Fibroblast of skin of left quadriceps (primary cell): ENCODE results near the gene TNFRSF18.

Experiments
- DNase-seq, 2 experiments: peaks; one replicate each; pipeline ENCODE4 v3.0.0-alpha.2; 2013; ENCODE audit warnings: low read depth in 2 of 2

Gene TNFRSF18

DNA sequence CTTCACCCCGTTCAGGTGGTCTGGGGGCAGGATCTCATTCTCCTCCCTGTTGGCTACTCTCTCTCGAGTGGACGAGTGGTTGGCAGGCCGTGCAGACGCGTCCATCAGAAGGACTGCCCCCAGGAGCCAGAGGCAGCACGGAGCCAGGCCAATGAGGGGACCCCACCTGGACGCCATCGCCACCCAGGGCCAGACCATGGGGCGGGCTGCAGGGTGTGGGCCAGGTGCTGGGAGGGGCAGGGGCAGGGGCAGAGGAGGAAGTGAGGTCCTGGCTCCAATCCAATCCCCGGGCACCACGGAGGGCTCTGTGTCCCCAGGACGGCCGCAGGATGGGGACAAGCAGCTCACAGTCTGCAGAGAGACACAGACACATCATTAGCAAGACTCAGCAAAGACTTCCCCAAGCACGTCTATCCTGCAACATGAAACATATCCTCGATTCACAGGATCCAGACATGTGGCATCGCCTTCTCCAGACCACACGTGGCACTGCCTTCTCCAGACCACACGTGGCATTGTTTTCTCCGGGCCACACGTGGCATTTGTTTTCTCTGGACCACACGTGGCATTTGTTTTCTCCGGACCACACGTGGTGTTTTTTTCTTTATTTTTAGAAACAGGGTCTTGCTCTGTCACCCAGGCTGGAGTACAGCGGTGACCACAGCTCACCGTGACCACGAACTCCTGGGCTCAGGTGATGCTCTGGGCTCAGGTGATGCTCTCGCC is 22.4 kb upstream of the TNFRSF18 start:
- DNase-seq, result no peak

DNA sequence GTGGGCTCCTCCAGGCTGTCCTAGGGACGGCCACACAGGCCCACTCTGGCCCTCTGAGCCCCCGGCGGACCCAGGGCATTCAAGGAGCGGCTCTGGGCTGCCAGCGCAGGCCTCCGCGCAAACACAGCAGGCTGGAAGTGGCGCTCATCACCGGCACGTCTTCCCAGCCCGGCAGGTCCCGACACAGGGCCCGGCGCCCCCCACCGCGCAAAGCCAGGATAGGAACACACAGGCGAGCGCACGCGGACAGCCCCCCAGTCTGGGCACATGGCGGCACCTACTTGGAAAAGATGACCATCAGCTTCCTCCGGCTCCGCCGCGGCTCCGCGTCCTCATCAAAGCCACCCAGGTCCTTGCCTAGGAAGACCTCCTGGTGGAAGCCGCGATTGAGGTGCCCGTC is 21.8 kb upstream of the TNFRSF18 start:
- DNase-seq, result no peak

DNA sequence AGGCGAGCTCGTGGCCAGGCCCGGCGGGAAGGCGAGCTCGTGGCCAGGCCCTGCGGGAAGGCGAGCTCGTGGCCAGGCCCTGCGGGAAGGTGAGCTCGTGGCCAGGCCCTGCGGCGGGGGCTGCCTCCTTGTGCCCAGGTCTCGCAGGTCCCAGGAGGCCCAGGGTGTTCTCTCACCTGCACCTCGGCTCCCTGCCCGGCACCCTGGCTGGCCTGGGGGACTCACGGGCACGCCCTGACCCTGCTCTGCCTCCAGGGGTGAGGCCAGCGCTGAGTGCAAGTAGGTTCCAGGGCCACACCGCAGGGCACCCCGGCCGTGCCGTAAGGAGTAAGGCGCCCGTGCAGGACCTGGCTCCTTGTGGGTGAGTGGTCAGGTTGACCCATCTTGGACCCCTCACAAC is 21.0 kb upstream of the TNFRSF18 start:
- DNase-seq, result no peak

DNA sequence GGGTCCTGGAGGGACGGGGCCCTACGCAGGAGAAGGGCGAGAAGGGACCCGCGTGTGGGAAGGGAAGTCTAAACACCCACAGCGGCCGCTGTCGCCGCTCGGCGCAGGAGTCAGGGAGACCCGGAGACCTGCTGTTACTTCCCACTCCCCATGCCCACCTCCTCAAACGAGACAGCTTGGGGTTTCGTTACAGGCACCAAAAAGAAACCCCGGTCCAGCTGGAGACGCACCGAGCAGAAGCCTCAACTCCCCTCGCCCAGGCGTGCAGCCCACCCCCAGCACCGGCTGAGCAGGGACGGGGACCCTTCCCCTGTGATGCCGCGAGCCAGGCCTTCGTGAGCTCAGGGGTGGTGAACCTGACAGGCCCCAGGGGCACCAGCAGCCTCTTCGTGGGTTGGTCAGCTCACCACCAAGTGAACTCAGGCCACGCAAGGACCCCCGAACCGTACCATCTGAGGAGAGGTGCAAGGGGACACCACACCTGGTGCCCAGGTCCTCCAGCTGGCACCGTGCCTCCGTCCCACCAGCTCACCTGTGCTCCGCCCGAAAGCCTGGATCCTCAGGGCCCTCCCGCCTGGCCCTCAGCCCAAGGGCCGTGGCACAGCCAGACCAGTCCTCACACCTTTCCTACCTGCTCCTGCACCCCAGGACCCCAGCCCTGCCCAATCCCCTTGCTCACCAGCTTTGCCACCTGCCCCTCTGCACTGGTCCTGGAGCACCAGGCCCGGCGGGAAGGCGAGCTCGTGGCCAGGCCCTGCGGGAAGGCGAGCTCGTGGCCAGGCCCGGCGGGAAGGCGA is 20.4 kb upstream of the TNFRSF18 start:
- no peak for DNase-seq

DNA sequence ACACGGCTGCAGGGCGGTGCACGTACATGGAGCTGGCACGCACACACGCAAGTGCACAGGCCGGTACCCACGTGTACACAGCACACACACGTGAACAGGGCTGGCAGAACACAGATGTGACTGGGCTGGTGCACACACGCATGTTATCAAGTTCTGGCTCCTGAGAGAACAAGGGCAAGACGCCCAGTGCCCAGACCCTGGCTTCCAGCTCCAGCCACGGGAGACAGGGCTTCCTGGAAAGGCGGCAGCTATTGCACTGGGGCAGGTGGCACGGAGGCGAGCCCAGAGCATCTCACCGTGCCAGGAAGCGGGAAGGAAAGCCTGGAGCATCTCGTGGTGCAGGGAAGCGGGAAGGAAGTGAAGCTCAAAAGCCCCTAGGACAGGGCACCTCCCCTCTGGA is 19.5 kb upstream of the TNFRSF18 start:
- no peak for DNase-seq

DNA sequence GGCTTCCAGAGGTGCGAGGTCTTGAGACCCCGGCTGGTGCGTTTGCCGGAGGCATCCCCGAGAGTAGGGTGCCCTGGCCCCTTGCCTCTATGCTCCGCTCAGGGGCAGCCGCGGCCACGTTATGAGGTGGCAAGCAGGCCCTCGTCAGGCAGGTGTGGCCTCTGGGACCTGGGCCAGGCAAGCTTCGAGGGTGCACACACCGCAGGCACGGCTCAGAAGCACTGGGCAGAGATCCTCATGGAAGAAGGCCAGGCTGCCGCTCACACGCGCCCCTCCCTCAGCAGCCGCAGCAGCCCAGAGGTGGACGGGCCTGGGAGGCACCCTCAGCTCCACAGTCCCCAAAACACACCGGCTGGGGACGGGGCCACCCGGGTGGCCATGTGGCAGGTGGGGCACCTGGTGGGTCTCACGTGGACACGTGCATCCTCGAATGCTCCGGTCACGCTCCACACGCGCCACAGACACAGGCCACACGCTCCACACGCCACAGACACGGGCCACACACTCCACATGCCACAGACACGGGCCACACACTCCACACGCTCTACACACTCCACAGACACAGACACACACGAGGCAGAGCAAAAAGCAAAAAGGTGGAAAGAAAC is 18.9 kb upstream of the TNFRSF18 start:
- no peak for DNase-seq

DNA sequence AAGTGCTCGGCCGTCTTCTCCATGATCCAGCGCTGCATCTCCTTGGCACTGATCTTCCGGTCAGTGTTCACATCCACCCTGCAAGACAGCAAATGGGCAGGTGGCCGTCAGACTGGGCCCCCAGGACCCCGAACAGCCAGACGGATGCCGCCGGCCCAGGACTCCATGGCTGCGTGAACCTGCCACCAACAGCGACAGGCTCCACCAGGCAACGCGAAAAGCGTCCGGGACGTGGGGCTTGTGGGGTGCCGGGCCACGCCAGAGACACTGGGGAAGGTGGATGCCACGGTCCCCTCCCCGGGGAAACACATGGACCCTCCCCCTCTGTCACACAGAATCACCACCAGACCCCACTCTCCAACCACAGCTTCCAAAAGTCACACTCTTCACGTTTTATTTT is 17.5 kb upstream of the TNFRSF18 start:
- DNase-seq, result no peak

DNA sequence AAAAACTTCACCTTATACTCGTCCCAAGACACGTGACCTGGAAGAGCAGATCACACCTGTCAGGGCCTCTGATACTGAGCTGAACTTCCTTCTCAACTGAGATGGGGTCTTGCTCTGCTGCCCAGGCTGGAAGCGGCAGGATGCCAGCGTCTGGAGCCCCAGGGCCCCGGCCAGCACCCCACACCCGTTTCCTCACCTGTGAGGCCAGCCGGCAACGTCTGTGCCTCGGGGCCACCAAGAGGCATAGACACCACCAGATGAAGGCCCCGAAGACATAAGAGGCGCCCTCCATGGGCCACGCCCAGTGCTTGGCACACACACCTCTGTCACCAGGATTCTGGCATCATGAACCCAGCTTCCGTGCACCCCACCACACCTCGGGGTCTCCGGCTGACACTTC is 16.9 kb upstream of the TNFRSF18 start:
- no peak for DNase-seq

DNA sequence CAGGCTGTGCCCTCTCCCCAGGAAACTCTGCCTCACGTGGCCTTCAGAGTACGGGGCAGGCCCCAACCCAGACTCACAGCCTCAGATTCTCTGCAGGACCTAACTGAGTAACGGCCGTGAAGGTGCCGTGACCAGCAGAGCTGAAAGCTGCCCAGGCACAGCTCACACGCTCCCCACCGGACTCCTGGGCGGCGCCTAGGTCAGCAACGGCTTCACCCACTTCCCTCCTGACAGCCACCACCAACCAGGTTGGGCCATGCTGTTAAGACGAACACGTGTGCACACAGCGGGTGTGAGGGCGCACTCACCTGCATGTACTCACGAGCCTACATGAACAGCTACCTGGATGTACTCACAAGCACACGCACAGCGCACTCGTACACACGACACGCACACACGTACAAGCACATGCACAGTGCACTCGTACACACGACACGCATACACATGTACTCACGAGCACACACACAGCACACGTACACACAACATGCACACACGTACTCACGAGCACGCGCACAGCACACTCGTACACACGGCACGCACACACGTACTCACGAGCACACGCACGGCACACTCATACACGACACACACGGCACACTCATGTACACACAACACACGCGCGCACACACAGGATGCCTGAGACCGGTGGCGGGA is 16.3 kb upstream of the TNFRSF18 start:
- DNase-seq, result no peak

DNA sequence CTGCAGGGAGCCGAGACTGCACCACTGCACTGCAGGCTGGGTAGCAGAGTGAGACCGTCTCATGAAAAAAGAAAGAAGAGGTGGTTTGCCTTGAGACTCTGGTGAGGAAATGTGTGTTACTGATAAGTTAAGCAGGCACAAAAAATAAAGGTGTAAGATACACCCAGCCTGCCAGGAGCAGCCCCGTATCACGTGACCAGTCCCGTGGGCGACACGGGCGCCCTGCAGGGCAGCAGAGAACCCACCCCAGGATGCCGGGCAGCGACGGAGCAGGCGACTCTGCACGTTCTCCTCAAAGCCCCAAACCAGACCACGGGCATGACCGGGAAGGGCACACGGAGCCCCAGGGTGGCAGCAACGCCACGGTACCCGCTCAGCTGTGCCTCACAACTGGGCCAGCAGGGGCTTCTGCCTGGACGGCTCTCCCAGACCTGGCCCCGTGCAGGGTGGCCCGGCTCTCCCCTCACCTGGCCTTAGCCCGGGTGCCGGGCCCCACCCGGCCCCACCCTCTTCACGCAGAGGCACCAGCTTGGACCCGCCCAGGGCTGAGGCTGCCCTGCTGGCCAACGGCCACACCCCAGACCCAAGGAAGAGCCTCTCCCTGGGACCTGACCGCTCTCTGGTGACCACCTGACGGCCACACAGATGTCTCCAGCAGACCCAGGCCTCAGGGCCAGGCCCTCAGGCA is 15.6 kb upstream of the TNFRSF18 start:
- DNase-seq, result no peak

DNA sequence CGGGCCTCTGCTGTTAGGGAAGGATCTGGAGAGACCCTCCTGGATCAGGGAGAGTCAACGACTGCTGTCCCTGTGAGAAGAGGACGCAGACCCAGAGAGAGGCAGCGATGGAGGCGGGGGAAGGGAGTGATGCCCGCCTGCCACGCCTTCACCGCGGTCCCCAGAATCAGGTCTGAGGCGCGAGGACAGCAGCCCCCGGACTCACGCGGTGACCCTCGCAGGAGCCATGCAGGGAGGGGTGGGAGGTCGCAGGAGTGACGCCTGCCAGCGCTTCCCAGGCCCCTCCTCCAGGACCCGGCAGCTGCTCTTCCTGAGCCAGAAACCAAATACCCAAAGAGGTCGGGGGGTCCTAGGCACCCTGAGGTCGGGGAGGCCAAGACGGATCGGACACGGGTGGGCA is 13.8 kb upstream of the TNFRSF18 start:
- no peak for DNase-seq

DNA sequence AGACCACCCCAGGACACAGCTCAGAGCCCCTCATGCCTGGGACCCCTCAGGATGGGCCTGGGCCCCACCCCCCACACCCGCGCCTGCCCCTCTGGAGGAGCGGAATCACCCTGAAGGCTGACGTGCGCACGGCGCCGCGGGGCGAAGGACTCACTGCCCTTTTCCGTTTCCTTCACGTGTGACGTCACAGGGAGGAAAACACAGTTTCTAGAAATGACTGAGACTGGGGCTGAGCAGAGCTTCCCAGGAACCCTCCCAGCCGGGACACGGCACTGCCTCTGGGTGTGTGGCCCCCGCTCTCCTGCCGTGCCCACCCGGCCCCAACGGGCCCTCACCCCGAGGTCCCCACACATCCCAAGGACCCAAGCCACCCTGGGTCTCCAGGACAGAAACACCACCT is 12.9 kb upstream of the TNFRSF18 start:
- no peak for DNase-seq

DNA sequence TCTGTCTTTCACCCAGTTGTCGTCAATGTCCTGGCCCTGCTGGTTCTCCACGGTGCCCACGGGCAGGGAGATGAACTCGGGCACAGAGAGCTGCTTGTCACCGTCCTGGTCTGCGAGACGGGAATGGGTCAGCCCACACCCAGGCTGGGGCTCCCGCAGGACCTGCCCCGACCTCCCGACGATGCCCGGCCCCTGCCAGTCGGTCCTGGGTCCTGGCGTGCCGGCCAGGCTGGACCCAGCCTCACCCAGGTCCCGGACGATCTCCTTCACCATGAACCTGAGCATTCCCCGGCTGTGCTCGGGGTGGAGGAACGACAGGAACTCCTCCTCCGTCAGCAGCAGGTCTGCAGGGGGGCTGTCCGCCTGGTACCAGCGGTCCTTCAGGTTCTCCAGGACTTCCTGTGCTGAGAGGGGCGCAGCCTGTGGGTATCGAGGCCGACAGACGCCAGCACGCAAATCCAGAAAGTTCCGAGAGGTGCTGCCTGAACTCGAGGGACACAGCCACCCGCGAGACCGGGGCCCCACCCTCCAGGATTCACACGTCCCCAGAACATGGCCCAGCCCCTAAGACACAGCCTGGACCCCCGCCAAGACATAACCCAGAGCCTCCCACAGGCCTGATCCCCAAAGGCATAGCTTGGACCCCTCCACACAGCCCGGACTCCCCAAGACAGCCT is 12.3 kb upstream of the TNFRSF18 start:
- DNase-seq, result no peak

DNA sequence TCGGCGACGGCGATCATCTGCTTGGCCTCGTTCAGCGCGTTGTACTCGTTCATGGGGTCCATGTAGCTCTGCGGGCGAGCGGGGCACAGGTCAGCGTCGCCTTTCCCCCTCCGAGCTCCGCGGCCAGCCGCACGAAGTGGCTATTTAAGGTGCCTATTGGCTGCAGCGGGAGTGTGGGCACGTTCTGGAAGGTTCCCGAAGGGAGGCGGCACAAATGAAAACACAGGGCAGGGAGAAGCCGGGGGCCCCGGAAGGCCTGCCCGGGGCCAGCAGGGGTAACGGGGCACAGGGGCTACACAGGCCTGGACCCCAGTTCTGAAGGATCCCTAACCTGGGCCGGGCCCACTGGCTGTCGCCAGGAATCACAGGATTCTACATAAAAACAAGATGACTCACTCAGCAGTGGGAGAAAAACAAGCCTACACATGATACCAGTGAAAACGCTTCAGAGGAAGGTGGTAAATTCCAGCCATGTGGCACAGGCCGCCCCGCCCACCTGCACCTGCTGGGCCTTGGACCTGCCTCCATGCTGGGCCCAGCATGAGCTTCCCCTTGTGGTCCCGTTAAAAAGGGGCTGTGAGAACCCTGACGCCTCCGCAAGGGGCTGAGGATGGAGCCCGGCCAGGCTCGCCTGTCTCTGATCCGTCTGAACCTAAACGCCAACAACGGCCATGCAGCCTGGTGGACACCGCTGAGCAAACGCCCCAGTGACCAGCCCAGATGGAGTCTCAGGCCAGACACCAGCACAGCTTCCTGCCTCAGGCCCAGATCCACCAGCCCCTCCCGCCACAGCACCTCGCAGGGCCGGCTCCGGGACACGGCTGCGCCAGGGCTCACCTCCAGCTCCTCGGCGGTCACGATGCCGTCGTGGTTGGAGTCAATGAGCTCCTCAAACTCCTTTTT is 11.5 kb upstream of the TNFRSF18 start:
- DNase-seq, result no peak

DNA sequence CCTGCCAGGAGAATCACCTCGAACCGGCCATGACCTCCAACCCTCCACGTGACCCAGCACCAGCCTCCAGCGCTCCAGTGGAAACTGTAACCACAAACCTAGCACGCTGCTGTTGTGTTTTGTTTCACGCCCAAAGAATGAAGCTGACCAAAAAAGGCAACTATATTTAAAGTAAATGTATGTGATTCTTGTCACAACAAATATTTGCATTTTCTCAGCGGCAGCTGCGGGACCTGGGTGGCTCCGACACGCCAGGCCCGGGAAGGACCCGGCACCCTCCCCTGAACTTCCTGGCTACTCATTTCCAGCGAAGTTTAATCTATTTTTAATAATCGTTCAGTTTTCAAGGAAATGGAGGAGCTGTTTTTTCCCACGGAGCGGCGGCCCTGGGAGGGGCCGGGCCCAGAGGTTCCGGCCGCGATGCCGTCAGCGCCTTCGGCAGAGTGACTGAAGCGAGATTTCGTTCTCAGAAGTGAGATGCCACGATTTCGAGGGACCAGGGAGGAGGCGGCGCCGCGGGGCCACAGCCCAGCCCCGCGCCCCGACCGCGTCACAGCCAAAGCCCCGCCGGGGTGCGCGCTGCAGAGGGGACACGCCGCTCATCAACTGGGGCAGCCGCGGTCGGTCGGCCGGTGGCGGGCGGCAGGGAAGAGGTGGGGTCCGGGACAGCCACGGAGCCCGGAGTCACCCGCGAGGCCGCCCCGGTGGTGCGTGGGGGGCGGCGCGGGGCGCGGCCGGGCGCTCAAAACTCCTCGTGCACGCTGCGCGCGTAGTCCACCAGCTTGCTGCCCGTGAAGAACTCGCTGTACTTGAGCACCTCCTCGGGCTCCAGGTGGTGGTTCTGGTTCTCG is 10.6 kb upstream of the TNFRSF18 start:
- DNase-seq, result no peak

DNA sequence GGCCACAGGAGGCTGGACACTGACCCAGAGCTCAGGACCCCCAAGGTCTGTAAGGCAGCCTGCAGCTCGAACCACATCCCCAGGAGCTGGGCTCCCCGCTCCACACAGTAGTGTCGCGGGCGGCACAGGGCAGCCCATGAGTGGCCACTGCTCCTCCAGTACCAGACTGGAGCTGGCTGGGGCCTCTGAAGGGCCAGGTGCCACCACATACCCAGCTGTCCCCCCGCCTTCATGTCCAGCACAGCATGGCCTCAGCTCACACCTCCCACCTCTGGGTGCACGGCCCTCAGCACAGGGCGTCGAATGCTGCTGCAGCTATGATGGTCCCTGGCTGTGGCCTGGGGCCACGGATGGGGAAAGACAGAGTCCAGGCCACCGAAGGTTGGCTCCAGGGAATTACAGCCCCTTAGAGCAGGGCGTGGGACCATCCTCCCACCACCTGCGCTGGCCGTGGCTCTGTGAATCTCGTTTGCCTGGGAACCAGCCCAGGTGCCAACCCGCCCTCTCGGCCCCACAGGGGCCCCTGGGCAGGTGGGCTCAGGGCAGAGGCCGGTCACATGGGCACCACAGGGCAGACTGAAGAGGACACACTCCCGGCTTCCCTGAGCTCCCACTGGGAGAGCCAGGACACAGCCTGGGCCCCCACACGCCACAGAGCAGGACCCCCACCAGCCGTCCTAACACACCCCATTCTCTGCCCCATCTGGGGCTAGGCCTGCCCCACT is 9.7 kb upstream of the TNFRSF18 start:
- no peak for DNase-seq

DNA sequence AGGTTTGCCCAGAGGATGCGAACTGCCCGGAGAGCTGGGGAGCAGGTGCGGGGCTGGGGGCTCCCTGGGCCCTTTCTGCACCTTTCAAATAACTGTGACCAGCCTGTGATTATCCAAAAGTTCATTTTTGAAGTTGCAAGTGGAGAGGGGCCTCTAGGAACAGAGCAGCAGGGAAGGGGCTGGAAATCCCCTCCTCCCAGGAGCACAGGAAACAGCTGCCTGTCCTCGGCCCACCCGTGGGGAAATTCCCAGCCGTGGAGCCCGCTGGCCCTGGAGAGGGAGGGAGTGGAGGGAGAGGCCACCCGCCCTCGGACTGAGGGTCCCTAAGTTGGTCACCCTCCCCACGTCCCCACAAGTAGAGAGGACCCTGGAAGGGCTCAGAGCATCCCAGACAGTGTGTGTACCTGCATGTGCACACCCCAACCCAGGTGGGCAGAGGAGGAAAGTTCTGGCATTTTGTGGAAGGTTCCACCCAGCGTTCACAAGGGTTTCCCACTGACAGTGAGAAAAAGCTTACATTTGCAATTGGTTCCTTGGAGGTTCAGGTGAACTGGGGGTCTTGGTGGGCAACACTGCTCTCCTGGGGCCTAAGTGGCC is 8.8 kb upstream of the TNFRSF18 start:
- no peak for DNase-seq
